ENCODE measurements around the gene STX3. TPM values are rescaled to one million over a fixed set of nuclear protein-coding genes. Genes with fewer than 3 reads are reported as not detected.

STX3 gene
- total and polyA plus RNA-seq, 2 donors (not counting 1 experiment from before 2014, with no cell fraction given) = 7.6 to 16.6 TPM

DNA sequence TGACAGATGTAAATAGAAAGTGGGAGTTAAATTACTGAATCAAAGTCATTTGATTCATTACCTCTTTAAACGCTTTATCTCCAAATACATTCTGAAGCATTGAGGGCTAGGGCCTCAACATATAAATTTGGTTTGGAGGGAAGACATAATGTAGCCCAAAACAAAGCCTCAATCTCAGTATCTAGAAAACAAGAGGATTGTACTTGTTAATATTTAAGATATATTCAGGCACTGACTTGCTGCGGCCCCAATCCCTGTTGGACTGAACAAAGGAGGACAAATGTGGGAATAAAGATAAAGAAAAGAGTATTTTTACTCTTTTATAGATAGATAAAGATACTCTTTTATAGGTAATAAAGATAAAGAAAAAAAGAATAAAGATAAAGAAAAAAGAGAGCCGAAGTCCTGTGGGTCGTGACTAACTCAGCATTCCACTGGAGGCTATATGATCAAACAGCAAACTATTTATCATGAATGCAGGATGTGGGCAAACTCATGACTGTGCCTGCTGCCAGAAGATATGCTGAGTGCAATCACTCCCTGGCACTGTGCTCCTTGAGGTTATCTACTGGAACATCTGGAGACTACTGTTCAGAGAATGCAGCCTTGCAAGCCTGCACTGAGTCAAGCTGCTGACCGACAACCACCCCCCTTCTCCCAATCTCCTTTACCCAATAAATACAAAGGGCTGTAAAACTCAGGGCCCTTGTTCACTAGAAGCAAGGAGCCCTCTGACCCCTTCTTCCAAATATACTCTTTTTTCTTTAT, 48.5 kb upstream of the STX3 start:
- ChIA-PET CTCF (no interaction called here), POLR2A (no interaction called here)
- Mint-ChIP-seq H3K9me3 (ENCODE audit: insufficient read depth) (no peaks in the 10 kb centered on the region), H3K4me1 (no peaks in the 10 kb centered on the region), H3K4me3 (no peak overlapping the region), H3K27ac (no peak overlapping the region), H3K27me3 (peaks cover 33% of the 10 kb centered on the region)
- ATAC-seq (ENCODE audit: low read depth) = no peak
- 73% methylated on average over 2 of the region's 5 CpGs for WGBS (ENCODE audit: insufficient coverage)
- no peaks in the 10 kb centered on the region for H3K36me3 ChIP-seq (replicated peaks in 1 of 2; ENCODE audit: control extremely low read depth in 1 of 2, control insufficient read depth in 1 of 2, extremely low read depth in 1 of 2, insufficient read depth in 2 of 2, low read length in 1 of 2)
- no peak overlapping the region for H3K9ac ChIP-seq (ENCODE audit: low read length)
- no peaks in the 10 kb centered on the region for H3K9me3 ChIP-seq (ENCODE audit: control extremely low read depth in 1 of 3, control insufficient read depth in 2 of 3, insufficient read depth in 1 of 3, low read length in 2 of 3)
- TF ChIP-seq EZH2 (IDR thresholded peaks at IDR 0.05; ENCODE audit: borderline replicate concordance, insufficient read depth, low read depth, low read length, poor library complexity, severe bottlenecking) = no peak
- TF ChIP-seq, protein P1, sequence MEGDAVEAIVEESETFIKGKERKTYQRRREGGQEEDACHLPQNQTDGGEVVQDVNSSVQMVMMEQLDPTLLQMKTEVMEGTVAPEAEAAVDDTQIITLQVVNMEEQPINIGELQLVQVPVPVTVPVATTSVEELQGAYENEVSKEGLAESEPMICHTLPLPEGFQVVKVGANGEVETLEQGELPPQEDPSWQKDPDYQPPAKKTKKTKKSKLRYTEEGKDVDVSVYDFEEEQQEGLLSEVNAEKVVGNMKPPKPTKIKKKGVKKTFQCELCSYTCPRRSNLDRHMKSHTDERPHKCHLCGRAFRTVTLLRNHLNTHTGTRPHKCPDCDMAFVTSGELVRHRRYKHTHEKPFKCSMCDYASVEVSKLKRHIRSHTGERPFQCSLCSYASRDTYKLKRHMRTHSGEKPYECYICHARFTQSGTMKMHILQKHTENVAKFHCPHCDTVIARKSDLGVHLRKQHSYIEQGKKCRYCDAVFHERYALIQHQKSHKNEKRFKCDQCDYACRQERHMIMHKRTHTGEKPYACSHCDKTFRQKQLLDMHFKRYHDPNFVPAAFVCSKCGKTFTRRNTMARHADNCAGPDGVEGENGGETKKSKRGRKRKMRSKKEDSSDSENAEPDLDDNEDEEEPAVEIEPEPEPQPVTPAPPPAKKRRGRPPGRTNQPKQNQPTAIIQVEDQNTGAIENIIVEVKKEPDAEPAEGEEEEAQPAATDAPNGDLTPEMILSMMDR (IDR thresholded peaks at IDR 0.05) = no peak
- no peaks in the 10 kb centered on the region for H3K4me1 ChIP-seq (ENCODE audit: control insufficient read depth in 2 of 2, insufficient read depth in 2 of 2, low read length in 2 of 2)
- no peak overlapping the region for H3K4me3 ChIP-seq (ENCODE audit: control extremely low read depth in 1 of 5, extremely low read depth in 1 of 5, insufficient read depth in 1 of 5, low read depth in 2 of 5, low read length in 4 of 5)
- no peaks in the 10 kb centered on the region for H3K79me2 ChIP-seq (ENCODE audit: control insufficient read depth, insufficient read depth, low read length)
- no peak overlapping the region for H3K27ac ChIP-seq (ENCODE audit: low read length in 2 of 2)
- no peak for DNase-seq
- H4K20me1 ChIP-seq (ENCODE audit: control insufficient read depth, insufficient read depth, low read length, poor library complexity, severe bottlenecking) = no peaks in the 10 kb centered on the region
- intact Hi-C loops (cut with micrococcal nuclease) = no loop called here
- H2AFZ ChIP-seq (ENCODE audit: insufficient read depth, low read depth, low read length, poor library complexity, severe bottlenecking) = no peak overlapping the region
- H3K4me2 ChIP-seq (replicated peaks; ENCODE audit: low read depth, low read length, poor library complexity, severe bottlenecking) = no peak overlapping the region
- H3K27me3 ChIP-seq (replicated peaks in 1 of 4; ENCODE audit: control extremely low read depth in 1 of 4, control insufficient read depth in 3 of 4, insufficient read depth in 4 of 4, low read length in 3 of 4) = peaks cover 0 to 8% (median 2%) of the 10 kb centered on the region in 4 experiments

DNA sequence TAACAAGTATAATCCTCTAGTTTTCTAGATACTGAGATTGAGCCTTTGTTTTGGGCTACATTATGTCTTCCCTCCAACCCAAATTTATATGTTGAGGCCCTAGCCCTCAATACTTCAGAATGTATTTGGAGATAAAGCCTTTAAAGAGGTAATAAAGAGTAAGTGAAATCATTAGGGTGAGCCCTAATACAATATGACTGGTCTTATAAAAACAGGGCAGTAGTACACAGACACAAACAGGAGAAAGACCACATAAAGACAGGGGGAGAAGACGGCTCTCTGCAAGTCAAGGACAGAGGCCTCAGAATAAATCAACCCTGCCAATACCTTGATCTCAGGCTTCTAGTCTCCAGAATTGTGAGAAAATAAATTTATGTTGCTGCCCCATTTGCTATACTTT, 47.8 kb upstream of the STX3 start:
- no peaks in the 10 kb centered on the region for H3K4me1 ChIP-seq (ENCODE audit: control insufficient read depth in 2 of 2, insufficient read depth in 2 of 2, low read length in 2 of 2)
- H3K4me1 Mint-ChIP-seq = no peaks in the 10 kb centered on the region
- no peak overlapping the region for H3K27ac Mint-ChIP-seq
- ATAC-seq (ENCODE audit: low read depth) = no peak
- intact Hi-C loops (cut with micrococcal nuclease) = no loop called here
- peaks cover 0 to 8% (median 2%) of the 10 kb centered on the region in 4 experiments for H3K27me3 ChIP-seq (replicated peaks in 1 of 4; ENCODE audit: control extremely low read depth in 1 of 4, control insufficient read depth in 3 of 4, insufficient read depth in 4 of 4, low read length in 3 of 4)
- WGBS (ENCODE audit: insufficient coverage) = no CpG with 5 or more reads among the region's 1 CpG
- ChIA-PET CTCF (interaction anchor here (0.7 kb wide), 1 partner anchor 38 kb away, joined by 3 read pairs; the partner anchor contains the start of gene PATL1), POLR2A (no interaction called here)
- no peaks in the 10 kb centered on the region for H3K9me3 Mint-ChIP-seq (ENCODE audit: insufficient read depth)
- H3K4me3 ChIP-seq (ENCODE audit: control extremely low read depth in 1 of 5, extremely low read depth in 1 of 5, insufficient read depth in 1 of 5, low read depth in 2 of 5, low read length in 4 of 5) = no peak overlapping the region
- peaks cover 33% of the 10 kb centered on the region for H3K27me3 Mint-ChIP-seq
- no peaks in the 10 kb centered on the region for H3K79me2 ChIP-seq (ENCODE audit: control insufficient read depth, insufficient read depth, low read length)
- no peak overlapping the region for H2AFZ ChIP-seq (ENCODE audit: insufficient read depth, low read depth, low read length, poor library complexity, severe bottlenecking)
- no peak for TF ChIP-seq EZH2 (IDR thresholded peaks at IDR 0.05; ENCODE audit: borderline replicate concordance, insufficient read depth, low read depth, low read length, poor library complexity, severe bottlenecking)
- TF ChIP-seq, protein P1 (IDR thresholded peaks at IDR 0.05) = no peak
- H3K4me3 Mint-ChIP-seq = no peak overlapping the region
- H3K36me3 ChIP-seq (replicated peaks in 1 of 2; ENCODE audit: control extremely low read depth in 1 of 2, control insufficient read depth in 1 of 2, extremely low read depth in 1 of 2, insufficient read depth in 2 of 2, low read length in 1 of 2) = no peaks in the 10 kb centered on the region
- no peak for DNase-seq
- H3K9ac ChIP-seq (ENCODE audit: low read length) = no peak overlapping the region
- no peak overlapping the region for H3K27ac ChIP-seq (ENCODE audit: low read length in 2 of 2)
- no peaks in the 10 kb centered on the region for H4K20me1 ChIP-seq (ENCODE audit: control insufficient read depth, insufficient read depth, low read length, poor library complexity, severe bottlenecking)
- no peak overlapping the region for H3K4me2 ChIP-seq (replicated peaks; ENCODE audit: low read depth, low read length, poor library complexity, severe bottlenecking)
- no peaks in the 10 kb centered on the region for H3K9me3 ChIP-seq (ENCODE audit: control extremely low read depth in 1 of 3, control insufficient read depth in 2 of 3, insufficient read depth in 1 of 3, low read length in 2 of 3)

Measured in B cell (primary cell).